IPS DF 19.7 (cell line): Measurements from ENCODE around the gene TMEM187.

Source experiments
- DNase-seq: peaks from one replicate; pipeline ENCODE4 v3.0.0-alpha.2; 2013; ENCODE audit warnings: low read depth, low spot score

TMEM187 gene

DNA sequence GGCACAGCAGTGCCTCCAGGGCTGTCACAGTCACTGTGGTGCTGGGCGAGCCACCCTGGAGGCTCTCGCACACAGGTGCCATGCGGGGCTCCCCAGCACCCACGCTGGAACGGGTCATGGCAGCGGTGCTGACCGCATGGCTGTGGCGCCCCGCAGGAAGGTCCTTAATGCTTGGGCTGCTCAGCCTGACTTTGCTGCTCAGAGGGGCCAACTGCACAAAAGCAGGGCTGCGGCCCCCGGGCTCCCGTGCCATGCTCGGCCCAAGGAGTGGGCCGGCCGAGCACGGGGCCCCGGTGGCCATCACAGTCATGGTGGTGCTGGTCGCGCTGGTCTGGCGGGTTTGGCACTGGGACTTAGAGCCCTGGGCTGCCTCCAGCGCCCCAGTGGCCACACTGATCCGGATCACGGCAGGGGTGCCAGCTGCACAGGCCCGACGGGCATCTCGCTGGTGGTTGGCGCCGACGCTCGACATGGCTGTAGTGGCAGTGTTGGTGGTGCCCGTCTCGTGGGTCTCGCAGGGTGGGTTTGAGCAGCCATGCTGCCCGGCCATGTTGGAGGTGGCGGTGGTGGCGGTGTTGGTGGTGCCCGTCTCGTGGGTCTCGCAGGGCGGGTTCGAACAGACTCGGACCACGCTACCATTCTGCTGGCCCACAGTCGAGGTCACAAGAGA lies 17.9 kb upstream of the TMEM187 start:
- DNase-seq, result no peak

DNA sequence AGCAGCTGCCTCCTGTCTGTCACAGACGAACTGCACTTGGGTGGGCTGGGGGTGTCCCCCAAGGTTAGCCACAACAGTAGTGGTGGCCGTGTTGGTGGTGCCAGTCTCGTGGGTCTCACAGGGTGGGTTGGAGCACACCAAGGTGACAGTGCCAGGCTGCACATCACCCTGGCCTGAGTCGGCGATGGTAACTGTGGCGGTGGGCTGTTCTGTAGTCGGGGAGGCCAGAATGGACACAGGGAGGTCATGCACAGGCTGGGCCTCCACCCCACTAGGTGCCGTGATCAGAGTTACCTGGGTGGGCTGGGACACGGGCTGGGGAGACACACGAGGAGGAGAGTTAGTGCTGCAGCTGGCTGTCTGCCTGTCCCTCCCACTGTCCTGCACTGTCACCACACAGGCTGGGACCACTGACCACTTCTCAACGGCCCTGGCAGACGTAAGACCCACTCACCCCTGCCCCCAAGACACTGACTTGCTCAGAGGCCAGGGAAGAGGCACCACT lies 17.3 kb upstream of the TMEM187 start:
- DNase-seq, result no peak

DNA sequence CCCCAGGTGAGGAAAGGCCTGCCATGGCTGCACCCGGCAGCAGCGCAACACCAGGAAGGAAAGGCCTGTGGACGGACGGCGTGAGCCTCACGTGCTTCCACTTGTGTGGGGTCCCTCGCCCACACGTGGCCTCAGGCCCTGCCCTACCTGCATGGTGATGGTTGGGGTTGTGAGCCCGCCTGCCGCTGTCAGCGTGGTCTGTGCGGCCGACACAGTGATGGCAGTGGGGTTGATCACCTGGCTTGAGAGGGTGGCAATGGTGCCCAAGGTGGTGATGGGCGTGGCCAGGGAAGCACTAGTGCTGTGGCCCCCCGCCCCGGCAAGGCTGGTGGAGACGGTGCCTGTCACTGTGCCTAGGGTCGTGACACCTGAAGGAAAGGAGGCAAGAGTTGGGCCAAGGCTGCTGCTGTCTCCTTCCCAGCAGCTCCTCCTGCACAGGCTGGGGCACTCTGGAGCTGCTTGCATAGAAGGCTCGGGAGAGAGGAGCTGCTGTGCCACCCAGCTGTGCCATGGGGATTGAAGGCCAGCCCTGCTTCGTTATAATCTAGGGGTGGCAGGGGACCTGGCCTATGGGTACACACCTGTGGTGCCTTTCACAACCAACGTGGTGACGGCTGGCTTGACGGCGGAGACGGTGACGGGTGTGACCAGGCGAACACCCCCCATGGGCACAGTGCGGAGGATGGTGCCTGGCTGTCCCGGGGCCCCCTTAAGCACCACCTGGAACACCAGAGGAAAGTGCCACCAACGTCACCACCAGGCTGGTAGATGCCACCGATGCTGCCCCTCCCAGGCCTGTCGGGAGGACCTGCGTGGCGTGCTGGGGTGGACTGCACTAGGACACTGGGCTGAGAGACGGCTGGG lies 16.3 kb upstream of the TMEM187 start:
- DNase-seq, result no peak

DNA sequence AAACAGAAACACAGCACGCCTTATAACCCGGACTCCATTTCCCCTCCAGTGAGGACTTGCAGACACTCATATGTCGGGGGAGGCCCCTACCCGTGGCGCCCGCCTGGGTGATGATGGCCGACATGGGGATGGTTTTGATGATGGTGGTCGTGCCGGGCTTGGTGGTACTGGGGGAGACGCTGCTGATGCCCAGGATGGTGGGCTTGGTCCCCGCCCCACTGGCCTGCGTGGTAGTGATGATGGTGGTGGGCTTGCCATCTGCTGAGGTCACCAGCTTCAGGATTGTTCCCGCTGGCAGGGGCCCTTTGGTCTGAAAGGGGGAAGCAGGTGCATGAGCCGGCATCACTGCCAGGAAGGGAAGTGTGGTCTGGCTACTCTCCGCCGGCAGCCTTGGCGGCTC lies 15.3 kb upstream of the TMEM187 start:
- no peak for DNase-seq

DNA sequence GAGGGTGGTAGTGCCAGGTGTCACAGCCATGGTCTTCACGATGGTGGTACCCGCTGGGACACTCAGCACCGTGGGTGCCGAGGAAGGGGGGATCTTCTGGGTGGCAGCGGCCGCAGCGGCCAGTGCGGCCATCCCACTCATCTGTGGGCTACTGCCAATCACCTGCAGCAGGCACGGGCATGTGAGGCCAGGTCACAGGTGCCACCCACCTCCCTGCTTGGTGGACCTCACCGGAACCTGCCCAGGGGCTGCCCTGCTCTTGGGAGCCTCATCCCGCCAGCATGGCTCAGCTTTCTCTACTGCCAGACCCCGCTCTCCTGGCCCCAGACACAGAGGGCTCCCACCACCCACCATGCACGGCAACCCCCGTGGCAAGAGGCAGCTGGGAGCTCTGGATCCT lies 13.9 kb upstream of the TMEM187 start:
- no peak for DNase-seq

DNA sequence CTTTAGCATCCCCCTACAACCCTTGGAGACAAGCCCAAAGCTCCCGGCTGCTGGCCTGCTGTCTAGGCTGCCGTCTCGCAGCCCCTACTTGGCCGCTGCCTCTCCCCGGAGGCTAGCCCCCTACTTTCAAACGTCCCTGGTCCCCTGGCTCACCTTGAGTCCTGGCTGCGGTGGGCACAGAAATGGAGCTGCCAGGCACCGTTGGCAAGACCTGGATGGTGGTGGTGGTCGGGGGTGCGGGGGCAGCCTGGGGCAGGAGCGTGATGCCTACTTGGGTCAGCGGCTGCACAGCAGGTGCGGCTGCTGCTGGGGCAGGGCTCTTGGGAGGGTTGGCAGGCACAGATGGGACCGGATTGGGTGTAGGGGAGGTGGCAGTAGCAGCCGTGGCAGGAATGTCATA lies 12.9 kb upstream of the TMEM187 start:
- no peak for DNase-seq

DNA sequence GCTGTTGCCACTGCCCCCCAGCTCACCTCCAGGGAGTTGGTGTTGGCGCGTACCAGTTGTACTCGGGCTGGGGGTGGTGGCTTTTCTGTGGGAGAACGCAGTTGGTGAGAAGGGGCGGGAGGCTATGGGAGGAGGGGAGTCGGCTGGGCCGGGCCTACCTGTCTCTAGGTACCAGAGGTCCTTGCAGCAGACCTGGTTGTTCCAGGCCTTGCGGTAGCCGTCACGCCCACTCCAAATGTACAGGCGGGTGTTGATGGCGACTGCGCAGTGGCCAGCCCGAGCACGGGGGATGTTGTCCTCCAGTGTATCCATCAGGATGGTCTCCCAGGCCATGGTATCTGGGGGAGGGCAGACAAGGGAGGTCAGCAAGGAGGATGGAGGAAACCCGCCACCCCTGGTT lies 12.5 kb upstream of the TMEM187 start:
- no peak for DNase-seq

DNA sequence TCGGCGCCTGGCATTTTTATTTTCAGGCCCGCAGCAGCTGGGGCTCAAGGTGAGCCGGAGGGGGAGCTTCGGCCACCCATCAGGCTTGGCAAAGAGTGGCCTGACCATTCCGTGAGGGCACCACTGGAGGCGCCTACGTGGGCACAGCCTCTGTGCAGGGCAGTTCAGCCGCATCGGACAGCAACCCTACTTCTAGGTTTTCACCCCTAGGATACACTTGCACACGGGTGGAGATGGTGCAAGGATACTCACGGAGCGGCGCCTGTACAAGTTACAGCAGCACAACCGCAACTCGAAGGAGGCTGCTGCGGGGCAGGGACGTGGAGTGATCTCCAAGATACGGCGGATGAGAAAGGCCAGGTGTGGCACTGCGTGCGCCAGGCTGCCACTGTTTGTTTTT lies 11.8 kb upstream of the TMEM187 start:
- DNase-seq, result no peak

DNA sequence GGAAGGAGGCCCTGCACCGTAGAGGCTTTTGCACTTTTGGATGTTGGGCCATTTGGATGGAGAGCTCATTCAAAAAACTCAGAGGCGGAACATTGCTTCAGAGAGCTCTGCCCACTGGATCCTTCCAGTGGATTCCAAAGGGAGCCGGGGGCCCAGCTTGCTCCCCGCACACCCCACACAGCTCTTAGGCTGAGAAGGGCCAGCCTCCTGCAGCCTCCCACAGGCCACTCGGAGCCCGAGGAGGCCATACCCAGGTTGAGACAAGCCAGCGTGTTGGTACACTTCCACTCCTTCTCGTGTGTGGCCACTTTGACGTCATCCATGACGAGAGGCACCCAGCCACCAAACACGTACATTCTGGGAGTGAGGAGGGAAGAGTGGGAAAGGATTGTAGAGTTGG lies 11.3 kb upstream of the TMEM187 start:
- DNase-seq, result no peak

DNA sequence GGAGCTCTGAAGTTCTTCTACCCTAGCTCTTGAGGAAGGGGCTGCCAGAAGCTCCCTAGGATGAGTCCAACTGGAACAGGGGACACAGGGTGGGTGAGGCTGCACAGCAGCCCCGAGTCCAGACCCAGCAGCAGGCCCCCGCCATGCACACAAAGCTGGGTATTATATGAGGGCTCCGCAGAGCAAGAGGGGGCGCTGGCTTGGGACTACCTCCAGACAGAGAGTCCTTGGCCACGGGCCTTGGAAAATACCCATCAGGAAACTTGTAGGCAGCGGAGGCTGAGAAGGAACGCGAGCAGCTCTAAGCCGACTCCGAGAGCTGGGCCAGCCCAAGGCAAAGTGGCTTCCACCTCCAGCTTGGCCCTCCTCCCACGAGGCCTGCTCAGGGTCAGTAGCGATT lies 9.0 kb upstream of the TMEM187 start:
- DNase-seq, result no peak

DNA sequence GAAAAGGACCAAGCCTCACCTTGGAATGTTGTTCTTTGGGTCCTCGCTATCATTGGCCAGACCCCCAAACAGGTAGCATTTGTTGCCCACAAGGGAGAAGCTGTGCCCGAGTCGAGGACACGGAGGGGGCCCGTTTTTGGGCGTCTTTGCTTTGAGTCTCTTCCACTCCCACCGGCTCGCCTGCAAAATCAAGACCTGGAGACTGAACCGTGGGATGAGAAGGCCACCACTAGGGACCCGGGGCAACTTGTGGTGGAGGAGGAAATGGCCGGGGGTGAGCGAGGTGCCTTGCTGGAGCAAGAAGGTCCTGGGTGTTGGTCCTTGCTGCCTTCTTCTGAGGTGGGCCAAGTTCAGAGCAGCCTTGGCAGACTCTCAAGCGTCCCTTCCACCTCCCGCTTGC lies 8.4 kb upstream of the TMEM187 start:
- no peak for DNase-seq

DNA sequence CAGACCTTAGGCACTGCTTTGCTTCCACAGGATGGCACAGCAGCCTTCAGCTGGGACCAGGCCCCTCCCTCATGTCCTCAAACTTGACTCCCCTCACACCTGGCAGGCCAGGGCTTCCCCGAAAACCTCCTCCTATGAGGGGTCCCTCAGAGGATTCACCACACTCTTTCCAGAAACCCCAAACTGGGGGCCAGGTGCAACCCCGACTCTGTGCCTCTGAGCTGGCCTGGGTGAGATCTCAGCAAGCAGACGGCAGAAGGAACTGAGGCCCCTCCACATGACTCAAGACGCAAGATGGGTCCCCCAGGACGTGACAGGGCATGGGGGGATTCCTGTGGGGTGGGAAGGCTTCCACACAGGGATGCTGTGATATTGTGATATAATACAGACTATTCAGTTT lies 7.1 kb upstream of the TMEM187 start:
- no peak for DNase-seq

DNA sequence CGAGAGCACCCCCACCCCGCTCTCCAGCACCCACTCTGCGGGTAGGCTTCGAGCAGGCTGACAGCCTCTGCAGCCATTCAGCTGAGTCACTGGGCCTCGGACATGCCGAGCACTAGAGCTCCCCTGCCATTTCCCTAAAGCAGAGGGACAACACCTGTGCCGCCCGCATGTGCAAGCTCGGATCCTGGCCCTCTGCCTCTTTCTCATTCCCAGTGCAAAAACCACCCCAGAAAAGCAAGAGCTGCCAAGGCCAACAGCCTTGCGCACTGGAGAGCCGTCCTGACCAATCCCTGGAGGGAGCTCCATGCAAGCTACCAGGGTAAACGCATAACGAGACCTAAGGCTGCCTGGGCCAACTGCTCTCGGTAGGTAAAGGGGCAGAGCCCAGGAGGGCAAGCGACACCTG lies 6.3 kb upstream of the TMEM187 start:
- DNase-seq, result no peak

DNA sequence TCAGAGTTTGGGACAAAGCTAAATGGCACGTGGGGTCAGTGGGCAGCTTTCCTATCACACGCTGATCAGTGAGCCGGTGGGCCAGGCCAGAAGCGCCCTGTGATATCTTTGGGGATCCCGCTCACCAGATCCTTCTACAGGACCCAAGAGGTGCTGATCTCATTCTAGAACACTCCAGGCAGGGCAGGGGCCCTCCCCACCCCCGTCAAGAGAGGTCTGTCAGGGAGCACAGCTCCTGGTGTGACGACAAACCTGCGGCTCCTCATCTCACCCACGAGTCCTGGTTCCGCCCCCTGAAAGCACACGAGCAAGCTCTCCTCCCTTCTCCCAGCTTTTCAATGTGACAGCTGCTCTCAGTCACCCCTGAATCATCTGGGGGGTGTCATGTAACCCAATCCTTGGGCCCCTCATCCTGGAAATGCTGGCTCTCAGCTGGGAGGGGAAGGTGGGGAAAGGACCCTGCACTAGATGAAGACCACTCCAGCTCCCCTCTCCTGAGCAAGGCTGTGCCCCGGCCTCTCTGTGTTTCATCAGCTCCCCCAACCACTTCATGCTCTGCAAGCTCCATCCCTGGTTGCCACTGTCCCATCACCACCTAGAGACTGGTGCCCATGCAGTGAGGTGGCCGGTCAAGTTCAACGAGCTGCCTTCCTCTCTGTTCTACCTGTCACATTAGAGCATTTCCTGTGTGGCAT lies 5.6 kb upstream of the TMEM187 start:
- no peak for DNase-seq

DNA sequence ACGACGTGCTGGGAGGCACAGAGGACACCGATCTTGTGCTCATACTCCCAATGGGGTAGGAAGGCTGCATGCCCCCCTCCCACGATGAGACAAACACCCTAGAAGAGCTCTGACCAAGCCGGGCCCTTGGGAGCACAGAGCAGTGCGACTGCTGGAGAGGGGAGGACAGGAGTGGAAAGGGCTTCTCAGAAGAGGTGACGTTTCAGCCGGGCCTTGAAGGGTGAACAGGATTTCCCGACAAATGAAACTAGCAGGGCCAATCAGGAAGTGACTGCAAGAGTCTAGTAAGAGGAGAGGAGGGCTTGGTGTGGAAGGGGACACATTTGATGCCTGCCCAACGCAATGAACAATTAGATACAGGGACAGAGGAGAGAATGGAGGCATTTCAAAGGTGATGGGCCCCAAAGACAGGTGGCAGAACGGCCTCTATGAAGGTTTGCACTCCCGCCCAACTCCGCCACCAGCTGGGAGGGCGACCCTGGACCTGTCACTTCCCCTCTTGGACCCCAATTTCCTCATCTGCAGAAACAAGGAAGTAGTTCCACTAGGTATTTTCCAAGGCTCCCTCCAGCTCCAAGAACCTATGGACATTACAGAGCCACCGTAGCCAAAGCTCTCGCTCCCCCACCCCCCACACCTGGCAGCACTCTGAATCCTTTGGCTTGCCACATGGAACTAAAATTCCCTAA lies 4.9 kb upstream of the TMEM187 start:
- DNase-seq, result no peak

DNA sequence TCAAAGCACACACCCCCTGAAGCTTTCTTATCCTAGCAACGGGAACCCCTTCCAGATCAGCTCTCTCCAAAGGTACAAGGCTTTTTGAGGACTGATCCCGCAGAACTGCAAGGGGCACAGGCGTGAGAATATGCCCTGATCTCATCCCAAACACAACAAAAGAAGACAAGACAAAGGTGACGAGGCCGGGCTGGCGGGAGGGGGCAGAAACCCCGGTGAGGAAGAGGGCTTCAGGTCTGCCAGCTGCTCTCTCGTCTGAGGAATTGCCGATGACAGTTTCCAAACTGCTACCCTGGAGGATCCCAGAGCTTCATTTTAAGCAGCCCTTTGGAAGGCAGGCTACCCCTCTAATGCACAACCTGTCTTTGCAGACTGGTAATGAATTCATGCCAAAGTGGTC lies 4.3 kb upstream of the TMEM187 start:
- DNase-seq, result no peak

DNA sequence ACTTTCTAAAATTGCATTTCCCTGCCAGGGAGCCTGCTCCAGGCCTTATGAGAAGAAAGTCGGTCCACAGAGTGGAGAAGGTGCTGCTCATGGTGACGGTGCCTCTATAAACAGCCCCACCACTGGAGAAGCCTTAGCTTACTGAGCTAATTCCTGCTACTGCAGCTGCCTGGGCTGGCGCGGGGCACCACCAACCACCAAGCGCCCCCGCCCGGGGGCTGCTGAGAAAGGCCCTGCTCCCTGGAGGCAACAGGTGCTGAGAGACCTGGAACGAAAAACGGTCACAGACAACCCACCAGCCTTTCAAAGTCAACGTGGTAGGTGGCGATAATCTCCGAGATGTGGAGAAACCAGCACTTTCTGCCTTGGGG lies 3.8 kb upstream of the TMEM187 start:
- no peak for DNase-seq

DNA sequence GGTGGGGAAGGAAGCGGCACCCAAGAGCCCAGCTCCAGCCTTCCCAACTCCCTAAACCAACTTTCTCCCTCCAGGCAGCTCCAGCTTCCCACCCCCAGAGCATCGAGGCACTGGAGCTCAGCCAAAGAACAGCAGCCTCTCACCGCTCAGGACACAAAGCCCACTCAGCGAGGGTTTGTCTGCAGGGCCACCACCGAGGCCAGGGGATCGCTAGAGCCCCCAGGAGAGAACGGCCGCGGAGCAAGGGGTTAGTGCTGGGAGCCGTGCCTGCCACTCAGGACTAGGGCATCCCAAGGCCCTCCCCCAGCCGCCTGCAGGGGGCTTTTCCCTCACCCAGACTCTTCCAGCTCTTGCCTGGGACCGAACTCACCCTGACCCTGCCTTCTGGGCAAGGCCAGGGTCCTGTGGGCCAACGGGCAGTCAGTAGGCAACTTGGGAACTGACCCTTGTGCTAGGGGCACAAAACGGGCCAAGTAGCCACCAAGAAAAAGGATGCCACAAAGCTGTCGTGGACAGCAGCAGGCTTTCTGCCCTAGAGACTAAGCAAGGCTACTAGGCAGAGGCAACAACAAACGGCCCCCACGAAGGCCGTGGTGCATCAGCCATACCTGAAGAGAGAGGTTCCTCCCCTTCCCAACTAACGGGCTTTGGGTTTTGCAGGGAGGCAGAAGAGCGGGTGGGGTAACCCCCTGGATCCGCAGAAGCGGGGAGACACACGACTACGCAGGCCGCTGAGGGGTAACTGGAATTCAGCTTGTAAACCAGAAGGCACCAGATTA lies 3.2 kb upstream of the TMEM187 start:
- DNase-seq, result no peak

DNA sequence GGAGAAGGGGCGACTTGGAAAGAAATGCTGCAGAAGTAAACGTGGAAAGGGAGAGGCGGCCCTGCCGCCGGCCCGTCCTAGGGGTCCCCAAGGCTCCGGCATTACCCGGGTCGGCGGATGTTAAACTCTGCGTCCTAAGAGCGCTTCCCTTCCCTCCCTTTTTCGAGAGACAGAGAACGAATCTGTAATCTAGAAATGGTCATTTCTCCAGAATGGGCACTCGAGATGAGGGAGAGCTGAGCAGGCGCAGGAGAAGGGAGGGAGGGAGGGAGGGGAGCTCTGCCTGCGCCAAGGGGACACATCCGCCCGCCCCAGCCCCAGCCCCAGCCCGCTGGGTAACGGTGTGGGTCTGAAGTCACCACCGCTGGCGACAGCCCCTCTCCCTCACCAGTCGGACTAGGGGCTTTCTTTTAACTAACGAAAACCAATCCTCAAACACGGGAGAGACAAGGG lies 2.6 kb upstream of the TMEM187 start:
- no peak for DNase-seq

DNA sequence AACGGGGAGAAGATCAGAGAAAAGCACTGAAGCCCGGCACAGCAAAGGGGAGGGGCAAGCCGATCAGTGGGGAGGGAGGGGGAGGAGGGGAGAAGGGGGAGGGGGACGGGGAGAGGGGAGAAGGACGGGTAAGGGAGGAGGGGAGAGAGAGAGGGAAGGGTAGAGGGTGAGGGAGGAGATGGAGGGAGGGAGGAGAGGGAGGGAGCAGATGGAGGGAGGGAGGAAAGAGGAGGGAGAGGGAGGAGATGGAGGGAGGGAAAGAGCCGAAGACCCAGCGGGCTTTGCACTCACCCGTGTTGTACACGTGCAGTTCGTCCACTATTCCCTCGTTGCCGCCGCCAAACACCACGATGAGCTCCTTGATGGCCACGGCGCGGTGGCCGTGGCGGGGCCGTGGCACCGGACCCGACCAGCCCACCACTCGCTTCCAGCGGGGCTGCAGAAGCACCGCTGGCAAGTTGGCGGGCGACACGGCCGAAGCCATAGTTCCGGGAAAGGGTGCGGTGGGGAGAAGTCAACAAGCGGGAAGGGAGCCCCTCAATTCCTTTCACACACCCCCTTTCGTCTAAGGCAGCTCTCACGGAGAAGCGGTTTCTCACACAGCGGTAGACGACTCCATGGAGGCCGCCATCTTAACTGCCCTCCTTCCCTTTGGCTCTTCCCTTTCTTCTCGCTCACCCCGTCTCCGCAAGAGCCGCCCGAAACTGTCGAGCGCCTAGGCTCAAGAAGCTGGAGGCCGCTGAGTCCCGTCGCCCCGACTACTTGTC lies 2.0 kb upstream of the TMEM187 start:
- DNase-seq, result no peak

DNA sequence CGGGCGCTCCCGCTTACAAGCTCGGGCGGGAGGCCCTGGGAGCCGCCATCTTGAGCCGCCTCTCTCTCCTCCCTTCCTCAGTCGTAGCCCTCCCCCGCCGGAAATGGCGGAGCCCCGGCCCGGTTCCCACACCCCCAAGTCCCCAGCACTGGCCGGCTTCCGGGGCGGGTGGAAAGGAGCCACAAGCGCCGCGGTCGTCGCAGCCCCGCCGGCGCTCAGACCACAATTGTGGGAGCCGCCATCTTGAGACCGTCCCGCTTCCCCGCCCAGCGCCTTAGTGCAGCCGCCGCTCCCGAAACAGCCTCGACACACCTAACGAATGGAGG lies 1.5 kb upstream of the TMEM187 start:
- DNase-seq, result no peak
